SK-N-SH (cell line): Measurements from ENCODE around the gene PEF1. TPM values are rescaled to one million over a fixed set of nuclear protein-coding genes. Genes with fewer than 3 reads are reported as not detected.

Experiments
- CTCF ChIA-PET: fragments of 300-600, 350-600 bp; formaldehyde crosslinking; extraction: SDS; loops from one replicate; lab custom pipeline; 2021; lab: Yijun Ruan, JAX
- POLR2A ChIA-PET: fragments of 350-600 bp; sonication (Branson Sonifier 250); formaldehyde crosslinking; extraction: SDS; loops from one replicate; lab custom pipeline; 2020; ENCODE audit warnings: antibody characterized with exemption, inconsistent platforms; lab: Yijun Ruan, JAX
- DNase-seq: peaks from one replicate; pipeline ENCODE4 v3.0.0; 2012
- H2AFZ ChIP-seq: fragments of 200-600 bp; sonication (generic); 2 replicates; pipeline ENCODE4 v1.8.1; 2016; ENCODE audit warnings: antibody characterized with exemption, mild to moderate bottlenecking, low read depth
- H3F3A ChIP-seq: fragments of 200-600 bp; sonication (generic); replicated peaks from 2 replicates; pipeline ENCODE3; 2016; ENCODE audit warnings: antibody characterized with exemption, mild to moderate bottlenecking; ENCODE audit not compliant: insufficient read depth
- H3K27ac ChIP-seq, 2 experiments: fragments of 200-500 bp in 1 of 2; fragments of 200-600 bp in 1 of 2; sonication (Bioruptor generic) in 1 of 2; sonication (generic), shearing (Covaris generic) in 1 of 2; 2 replicates each; pipeline versions ENCODE4 v1.5.1 to v1.6.1; 2014 to 2016; ENCODE audit warnings: low read depth in 2 of 2, inconsistent platforms in 1 of 2, low read length in 1 of 2, mild to moderate bottlenecking in 1 of 2, mixed read lengths in 1 of 2
- H3K27me3 ChIP-seq: fragments of 200-600 bp; sonication (generic), shearing (Covaris generic); 2 replicates; pipeline ENCODE4 v1.6.1; 2016; ENCODE audit warnings: mixed run types; ENCODE audit not compliant: insufficient read depth
- H3K36me3 ChIP-seq, 2 experiments: fragments of 200-500 bp in 1 of 2; fragments of 200-600 bp in 1 of 2; sonication (Bioruptor generic) in 1 of 2; sonication (generic) in 1 of 2; replicated peaks in 1 of 2; 2 replicates each; pipeline versions ENCODE3 to v1.5.1; 2014 to 2016; ENCODE audit warnings: low read length in 1 of 2, mild to moderate bottlenecking in 1 of 2; ENCODE audit not compliant: insufficient read depth in 2 of 2, control insufficient read depth in 1 of 2
- H3K4me1 ChIP-seq, 2 experiments: fragments of 200-500 bp in 1 of 2; fragments of 200-600 bp in 1 of 2; sonication (Bioruptor generic) in 1 of 2; sonication (generic), shearing (Covaris generic) in 1 of 2; 2 replicates each; pipeline versions ENCODE4 v1.5.1 to v1.6.1; 2014 to 2016; ENCODE audit warnings: low read depth in 1 of 2, low read length in 1 of 2, mixed run types in 1 of 2; ENCODE audit not compliant: insufficient read depth in 2 of 2, control insufficient read depth in 1 of 2
- H3K4me2 ChIP-seq: fragments of 200-600 bp; sonication (generic), shearing (Covaris generic); 2 replicates; pipeline ENCODE4 v1.6.1; 2017; ENCODE audit warnings: mixed run types
- H3K4me3 ChIP-seq, 2 experiments: fragments of 200-500 bp in 1 of 2; fragments of 200-600 bp in 1 of 2; sonication (Bioruptor generic) in 1 of 2; sonication (generic), shearing (Covaris generic) in 1 of 2; 2 replicates each; pipeline versions ENCODE4 v1.5.1 to v1.8.1; 2014 to 2016; ENCODE audit warnings: low read depth in 2 of 2, inconsistent platforms in 1 of 2, low read length in 1 of 2, mild to moderate bottlenecking in 1 of 2, mixed read lengths in 1 of 2, moderate library complexity in 1 of 2
- H3K79me2 ChIP-seq: fragments of 200-600 bp; sonication (generic); 2 replicates; pipeline ENCODE4 v1.8.1; 2017; ENCODE audit warnings: mild to moderate bottlenecking; ENCODE audit not compliant: insufficient read depth
- H3K9ac ChIP-seq: fragments of 200-600 bp; sonication (generic); 2 replicates; pipeline ENCODE4 v1.6.1; 2017; ENCODE audit warnings: mixed run types
- H3K9me2 ChIP-seq: fragments of 200-600 bp; sonication (generic); 2 replicates; pipeline ENCODE4 v1.6.1; 2017; ENCODE audit warnings: mixed run types
- H3K9me3 ChIP-seq: fragments of 200-600 bp; sonication (generic); 2 replicates; pipeline ENCODE4 v1.6.1; 2017; ENCODE audit warnings: mixed run types, mild to moderate bottlenecking, moderate library complexity
- H4K20me1 ChIP-seq: fragments of 200-600 bp; sonication (generic); 2 replicates; pipeline ENCODE4 v1.6.1; 2017; ENCODE audit warnings: mild to moderate bottlenecking, mixed run types; ENCODE audit not compliant: insufficient read depth
- FOSL2 ChIP-seq: IDR thresholded peaks from 2 replicates; pipeline ENCODE4 v1.4.0; 2012; ENCODE audit warnings: low read depth, mild to moderate bottlenecking, moderate library complexity, borderline replicate concordance
- GATA2 ChIP-seq: sonication (generic); formaldehyde crosslinking; IDR thresholded peaks from 2 replicates; pipeline ENCODE4 v1.5.0; 2020; ENCODE audit warnings: mild to moderate bottlenecking, missing genetic modification reagents
- IRF3 ChIP-seq: fragments of 150-350 bp; IDR thresholded peaks from 2 replicates; pipeline ENCODE4 v1.6.1; 2016; ENCODE audit warnings: mild to moderate bottlenecking, low read depth, low read length
- RFX5 ChIP-seq: IDR thresholded peaks from 2 replicates; pipeline ENCODE4 v1.6.1; 2012; ENCODE audit warnings: mild to moderate bottlenecking, improper control_type of control experiment, low read length
- SIN3A ChIP-seq: IDR thresholded peaks from 2 replicates; pipeline ENCODE4 v1.6.1; 2012; ENCODE audit warnings: low read depth, mild to moderate bottlenecking, low read length, moderate library complexity, borderline replicate concordance
- USF1 ChIP-seq: IDR thresholded peaks from 2 replicates; pipeline ENCODE4 v1.4.0; 2012; ENCODE audit warnings: low read depth, borderline replicate concordance
- ZBTB33 ChIP-seq: IDR thresholded peaks from 2 replicates; pipeline ENCODE4 v1.4.0; 2012; ENCODE audit warnings: low read depth, borderline replicate concordance
- WGBS: methylation state at CpG from one replicate; pipeline ENCODE4 v1.1.6; 2017; ENCODE audit warnings: low lambda C conversion rate; 5-methylcytosine and 5-hydroxymethylcytosine counted together
- polyA plus RNA-seq, 3 experiments: library from polyadenylated mRNA; depleted of rRNA; stranded (reverse); fragments of >200 nt; gene quantifications; 2 replicates each; pipeline ENCODE4 v1.2.3, GENCODE V29; 2012

PEF1 gene
- polyA plus RNA-seq, 1 of the 3 experiments (the other 2 are of a cell fraction): 51.9 TPM

GRCh38 chr1:31626223-31627207 lies 18.2 kb downstream of the PEF1 start:
- no peaks in the 10 kb centered on the region for H3K27me3 ChIP-seq
- H3K4me3 ChIP-seq: no peak overlapping the region; a peak in 1 of 4 replicates
- TF ChIP-seq RFX5 (no peak), IRF3 (no peak), SIN3A (no peak), USF1 (no peak), GATA2 (CRISPR knock-in tag) (no peak)
- H3F3A ChIP-seq: no peaks in the 10 kb centered on the region
- peaks cover 4 to 24% of the 10 kb centered on the region in 2 experiments for H3K36me3 ChIP-seq
- 62% methylated on average over 15 of the region's 23 CpGs for WGBS
- ChIA-PET CTCF (interaction anchor here (1.0 to 4.7 kb wide), 15 partner anchors 8 to 361 kb away, joined by 3 to 51 read pairs (median 4); no protein-coding TSS in a partner anchor), POLR2A (no interaction called here)
- H3K4me1 ChIP-seq: peaks cover 5 to 58% of the 10 kb centered on the region in 2 experiments; a peak in 3 of 4 replicates
- 0 out of 2 replicates have a peak, but pooled peaks cover 4% of the 10 kb centered on the region for H4K20me1 ChIP-seq
- no peak overlapping the region for H3K9ac ChIP-seq
- H3K79me2 ChIP-seq: no peaks in the 10 kb centered on the region
- H3K27ac ChIP-seq: peak overlapping the region; percentile 37 to 99
- peak overlapping the region; percentile 27; the same call in 1 of the 2 replicates for H3K4me2 ChIP-seq
- no peaks in the 10 kb centered on the region for H3K9me3 ChIP-seq
- H3K9me2 ChIP-seq: no peaks in the 10 kb centered on the region
- no peak overlapping the region for H2AFZ ChIP-seq
- DNase-seq: no peak

- Histone ChIP-seq H3K4me2 (peak overlapping the region; percentile 27; the same call in 1 of the 2 replicates), H3F3A (no peaks in the 10 kb centered on the region), H3K9me3 (no peaks in the 10 kb centered on the region), H4K20me1 (0 out of 2 replicates have a peak, but pooled peaks cover 4% of the 10 kb centered on the region), H3K4me3 (no peak overlapping the region), H3K9me2 (no peaks in the 10 kb centered on the region), H3K9ac (no peak overlapping the region), H3K27ac (peak overlapping the region; percentile 37 to 99; a peak in 3 of 4 replicates), H3K27me3 (no peaks in the 10 kb centered on the region), H2AFZ (no peak overlapping the region)
- DNase-seq: no peak
- CTCF ChIA-PET: interaction anchor here (1.0 to 4.2 kb wide), 9 partner anchors 7 to 231 kb away, joined by 3 to 51 read pairs (median 3); no protein-coding TSS in a partner anchor
- POLR2A ChIA-PET: no interaction called here
- WGBS: 55% methylated on average over 3 of the region's 4 CpGs
- TF ChIP-seq FOSL2: peak; percentile 39; the same call in 1 of the 2 replicates
- no peak for TF ChIP-seq ZBTB33
- TF ChIP-seq, all 33 proteins: peak for 1
- H3K36me3 ChIP-seq: peaks cover 4 to 16% of the 10 kb centered on the region in 2 experiments
- peaks cover 5 to 57% of the 10 kb centered on the region in 2 experiments; a peak in 3 of 4 replicates for H3K4me1 ChIP-seq
- no peaks in the 10 kb centered on the region for H3K79me2 ChIP-seq
Measured at GRCh38 chr1:31625561-31626222, 19.0 kb downstream of the PEF1 start.
